Left forelimb (tissue), 1 donor: ENCODE results near the gene DNAJC5G.
"Not testable (repeated sequence)": the region's sequence is repeated elsewhere in the genome, so short reads cannot be mapped to it uniquely, and the experiment has no call there.

Source experiments
- DNase-seq: peaks from one replicate; pipeline ENCODE4 v3.0.0-alpha.2; 2018; ENCODE audit warnings: low spot score

The DNAJC5G gene

DNA sequence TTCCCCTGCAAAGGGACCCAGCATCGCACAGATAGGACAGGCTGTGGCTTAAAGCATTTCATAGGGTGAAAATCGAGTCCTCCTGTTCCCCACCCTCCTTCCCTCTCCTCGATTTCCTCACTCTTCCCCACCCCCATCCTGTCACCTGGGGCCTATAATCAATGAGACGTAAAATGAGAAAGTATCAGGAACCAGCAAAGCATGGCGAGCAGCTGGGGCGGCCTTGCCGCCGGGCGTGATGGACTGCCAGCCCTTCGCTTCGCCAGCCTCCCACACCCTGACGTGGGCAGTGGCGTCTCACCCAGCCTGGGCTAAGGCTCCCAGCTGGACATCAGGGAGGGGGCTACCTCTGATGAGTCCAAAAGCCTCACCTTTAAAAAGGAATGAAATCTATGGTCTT is 23.5 kb upstream of the DNAJC5G start:
- no peak for DNase-seq

DNA sequence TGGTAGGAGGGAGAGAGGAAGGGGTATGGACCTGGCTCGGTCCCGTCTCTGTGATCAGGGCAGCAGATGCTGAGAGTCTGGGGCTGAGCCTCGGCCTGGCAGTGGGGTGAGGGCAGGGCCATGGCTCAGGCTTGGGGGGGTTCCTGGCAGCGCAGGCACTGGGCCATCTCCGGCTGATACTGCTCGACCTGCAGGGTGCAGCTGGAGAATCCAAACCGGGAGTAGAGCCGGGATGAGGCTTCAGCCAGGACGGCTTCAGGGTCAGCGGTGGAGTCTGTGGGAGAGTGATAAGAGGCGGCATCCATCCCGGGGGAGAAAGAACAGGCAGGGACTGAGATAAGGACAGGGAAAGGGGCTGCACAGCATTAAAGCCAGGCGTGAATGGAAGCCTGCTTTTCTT is 20.0 kb upstream of the DNAJC5G start:
- DNase-seq = no peak

DNA sequence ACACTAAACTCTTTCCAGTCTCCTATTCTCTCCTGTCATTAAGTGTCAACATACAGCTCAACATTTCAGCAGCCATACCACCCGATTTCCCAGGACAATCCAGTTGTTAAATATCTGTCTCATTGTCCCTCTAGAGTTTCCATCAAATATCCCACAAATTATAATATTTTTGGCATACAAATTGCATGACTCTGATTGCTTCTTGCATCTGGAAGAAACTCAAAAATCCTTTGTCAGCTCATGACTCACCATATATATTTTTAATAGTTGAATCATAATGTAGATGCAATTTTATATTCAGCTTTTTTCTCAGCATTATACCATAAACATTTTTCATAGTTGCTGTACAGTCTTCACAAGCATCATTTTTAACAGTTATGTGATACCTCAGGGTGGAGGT is 19.6 kb upstream of the DNAJC5G start:
- DNase-seq = no peak

DNA sequence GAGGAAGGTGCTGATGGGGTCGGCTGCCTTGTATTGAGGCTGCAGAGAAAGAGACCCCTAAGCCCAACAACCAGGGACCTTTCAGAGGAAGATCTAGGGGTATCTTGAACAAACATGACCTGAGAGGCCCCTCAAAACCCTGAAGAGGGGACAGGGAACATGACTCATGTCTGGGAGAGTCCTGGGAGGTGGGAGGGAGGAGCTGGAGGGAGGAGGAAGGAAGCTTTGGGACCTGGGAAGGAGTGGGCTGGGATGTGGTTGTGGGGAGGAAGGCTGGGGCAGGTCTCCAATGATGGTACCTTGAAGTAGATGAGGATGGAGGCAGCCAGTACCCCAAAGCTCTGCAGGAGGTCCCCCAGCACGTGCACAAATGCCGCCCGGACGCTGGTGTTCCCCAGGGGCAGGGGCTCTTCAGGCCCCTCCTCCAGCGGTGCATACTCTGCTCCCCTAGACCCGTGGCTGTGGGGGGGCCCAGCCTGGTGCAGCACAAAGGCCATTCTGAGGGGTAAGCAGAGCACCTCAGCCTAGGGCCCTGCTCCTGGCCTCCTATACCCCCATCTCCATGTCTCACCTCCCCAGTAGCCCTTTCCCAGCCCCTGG is 18.3 kb upstream of the DNAJC5G start:
- no peak for DNase-seq

DNA sequence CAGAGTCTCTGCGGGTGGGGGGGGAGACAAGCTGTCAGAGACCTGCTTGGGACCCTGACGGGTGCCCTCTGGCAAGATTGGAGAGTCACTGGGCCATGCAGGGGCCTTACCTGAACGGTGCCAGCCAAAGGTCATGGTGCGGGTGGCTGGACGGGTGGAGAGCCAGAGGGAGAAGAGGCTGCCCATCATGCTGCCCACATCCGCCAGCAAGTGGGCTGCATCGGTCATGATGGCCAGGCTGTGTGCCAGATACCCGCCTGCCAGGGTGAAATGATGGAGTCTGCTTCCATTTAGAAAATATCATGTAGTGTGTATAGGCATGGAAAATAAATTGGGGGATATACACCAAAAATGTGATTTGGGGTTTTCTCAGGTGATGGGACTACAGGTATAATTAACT is 17.2 kb upstream of the DNAJC5G start:
- DNase-seq = no peak

DNA sequence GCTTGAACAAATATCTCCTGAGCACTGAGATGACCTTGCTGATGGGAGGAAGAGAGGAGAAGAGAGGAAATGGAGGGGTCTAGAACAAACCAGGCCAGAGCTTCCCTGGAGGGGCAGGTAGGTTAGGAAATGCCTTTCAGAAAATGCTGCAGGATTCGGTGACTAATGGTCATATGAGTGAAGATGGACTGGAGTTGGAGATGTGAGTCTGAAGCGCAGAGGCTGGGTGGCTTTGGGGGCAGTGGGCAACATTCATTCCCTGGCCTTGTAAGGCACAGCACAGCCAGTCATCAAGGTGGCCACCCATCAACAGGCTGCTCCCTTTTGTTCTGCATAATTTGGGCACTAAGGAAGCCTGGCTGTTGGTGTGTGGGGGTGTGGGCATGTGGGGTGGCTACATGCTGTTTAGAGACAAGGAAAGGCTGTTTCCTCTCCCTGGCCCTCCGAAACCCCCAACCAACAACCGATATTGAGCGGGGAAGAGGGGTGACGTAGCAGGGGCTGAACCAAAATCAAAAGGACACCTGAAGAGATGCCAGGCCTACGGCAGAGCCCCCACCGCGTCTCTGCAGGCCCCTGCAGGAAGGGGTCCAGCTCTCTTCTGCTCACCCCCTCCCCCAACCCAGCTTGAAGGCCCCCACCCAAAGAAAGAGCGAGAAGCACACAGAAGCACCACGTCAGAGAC is 13.8 kb upstream of the DNAJC5G start:
- DNase-seq = no peak

DNA sequence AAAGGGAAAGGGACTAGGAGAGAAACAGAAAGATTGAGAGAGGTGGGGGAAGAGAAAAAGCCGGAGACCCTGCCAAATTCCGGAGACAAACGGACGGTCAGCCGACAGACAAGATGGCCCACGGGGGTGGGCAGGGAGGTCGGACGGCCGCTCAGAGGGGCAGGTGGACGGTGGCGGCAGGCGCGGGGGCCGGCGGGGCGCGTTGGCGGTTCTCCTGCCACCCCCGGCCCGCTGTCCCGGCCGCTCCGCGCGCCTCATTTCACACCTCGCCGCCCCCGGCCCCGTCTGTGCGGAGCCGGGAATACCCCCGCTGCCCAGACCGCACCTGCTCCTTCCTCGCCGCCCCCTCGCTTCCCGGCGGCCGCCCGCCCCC is 13.3 kb upstream of the DNAJC5G start:
- no peak for DNase-seq

DNA sequence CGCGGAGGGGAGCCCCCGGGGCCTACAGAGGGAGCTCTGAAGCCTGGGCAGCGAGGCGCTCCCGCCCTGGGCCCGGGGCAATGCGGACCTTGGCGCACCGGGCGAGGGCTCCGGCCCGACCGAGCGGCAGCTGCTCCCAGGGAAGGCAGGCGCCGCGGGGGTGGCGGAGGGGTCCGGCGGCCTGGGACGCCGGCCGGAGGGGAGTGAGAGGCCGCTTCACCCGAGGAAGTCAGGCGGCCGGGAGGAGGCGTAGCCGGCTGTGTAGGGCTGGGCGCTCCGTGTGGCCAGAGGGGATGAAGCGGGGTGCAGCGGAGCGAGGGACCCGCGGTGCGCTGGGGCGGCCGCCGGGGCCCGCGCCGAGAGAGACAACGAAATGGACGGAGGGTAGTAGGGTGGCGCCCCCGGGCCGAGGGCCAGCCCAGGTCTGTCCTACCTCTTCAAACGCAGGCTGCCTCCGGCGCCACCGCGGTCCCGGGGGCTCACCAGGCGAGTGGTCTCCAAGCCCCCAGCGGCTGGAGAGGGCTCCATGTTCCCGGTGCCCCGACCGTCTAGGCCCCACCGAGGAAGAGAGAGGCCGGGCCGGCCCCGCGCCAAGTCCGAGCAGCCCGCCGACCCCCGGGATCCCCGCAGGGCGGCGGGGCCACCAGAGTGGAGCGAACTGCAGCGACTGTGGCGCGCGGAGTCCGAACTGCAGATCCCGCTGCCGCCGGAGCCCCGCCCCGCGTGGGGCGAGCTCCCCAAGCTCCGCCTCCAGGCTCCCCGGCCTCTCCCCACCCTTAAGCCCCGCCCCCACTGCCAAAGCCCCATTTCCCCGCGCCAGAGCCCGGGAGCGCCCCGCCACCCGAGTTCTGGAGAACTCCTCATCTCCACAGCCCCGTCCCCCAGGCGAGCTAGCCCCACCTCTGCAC is 12.6 kb upstream of the DNAJC5G start, which contains the start of gene SLC30A3:
TSS of gene SLC30A3 (minus strand) at position 669 of the 908 bp plus-strand sequence. CDS start at position 528, 141 bp downstream.
- no peak for DNase-seq

DNA sequence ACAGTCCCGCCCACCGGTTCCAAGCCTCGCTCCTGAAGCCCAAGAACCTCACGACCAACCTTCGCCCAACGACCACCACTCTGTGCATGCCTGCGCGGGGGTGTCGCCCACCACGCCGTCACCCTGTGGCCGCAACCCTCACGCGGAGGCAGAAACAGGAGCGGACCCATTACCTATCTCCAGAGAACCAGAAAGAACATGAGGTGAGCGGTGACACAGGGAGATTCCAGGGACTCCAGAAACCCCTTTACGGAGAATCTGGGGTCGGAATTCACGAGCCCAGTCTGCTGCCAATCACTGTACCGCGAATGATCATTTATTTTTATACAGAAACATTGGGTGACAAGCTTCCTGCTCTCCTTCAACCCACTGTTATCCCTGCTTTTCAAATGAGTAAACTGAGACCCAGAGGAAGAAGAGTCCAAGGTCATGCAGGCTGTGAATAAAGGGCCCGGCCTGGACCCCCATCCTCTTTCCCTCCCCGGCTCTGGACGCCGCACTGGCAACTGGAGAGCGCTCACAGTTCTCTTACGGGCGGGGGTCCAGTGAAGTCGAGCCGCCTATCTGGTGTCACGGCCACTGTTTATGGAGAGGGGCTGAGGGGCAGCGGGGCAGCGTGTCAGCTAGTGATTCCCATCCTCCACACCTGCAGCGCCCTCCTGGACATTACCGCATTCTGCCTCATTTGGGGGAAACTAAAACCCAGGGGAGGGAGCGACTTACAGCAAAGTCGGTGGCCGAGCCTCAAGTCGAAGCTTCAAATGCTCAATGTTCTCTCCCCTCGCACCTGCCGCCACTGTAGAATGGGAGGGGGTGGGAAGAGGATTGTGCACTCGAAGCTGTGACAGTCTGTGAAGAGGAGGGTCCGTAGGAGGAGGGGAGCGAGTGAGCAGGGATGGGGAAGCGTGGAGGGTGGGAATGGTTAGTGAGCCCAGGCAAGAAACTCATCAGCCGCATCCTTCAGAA is 11.7 kb upstream of the DNAJC5G start:
- no peak for DNase-seq

DNA sequence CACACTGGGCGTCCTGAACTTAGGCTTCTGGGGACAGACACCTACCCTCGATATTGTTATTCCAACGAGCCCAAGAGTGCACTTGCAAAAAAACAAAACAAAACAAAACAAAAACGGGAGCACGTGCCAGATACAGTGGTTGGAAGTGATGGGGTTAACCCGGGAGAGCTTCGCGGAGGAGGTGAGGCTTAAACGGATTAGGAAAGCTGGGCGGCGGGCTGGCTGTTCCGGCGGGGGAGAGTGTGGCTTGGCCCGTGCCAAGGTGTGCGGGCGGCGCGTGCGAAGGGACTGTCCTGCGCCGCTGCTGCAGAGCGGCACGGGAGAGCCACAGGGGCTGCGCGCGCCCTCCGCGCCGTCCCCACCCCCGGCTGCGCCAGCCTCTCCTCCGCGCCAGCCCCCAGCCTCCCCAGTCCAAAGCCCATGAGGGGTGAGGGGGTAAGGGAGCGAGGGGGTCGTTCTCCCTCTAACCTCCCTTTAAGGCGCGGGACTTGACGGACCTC is 10.9 kb upstream of the DNAJC5G start:
- DNase-seq = no peak

DNA sequence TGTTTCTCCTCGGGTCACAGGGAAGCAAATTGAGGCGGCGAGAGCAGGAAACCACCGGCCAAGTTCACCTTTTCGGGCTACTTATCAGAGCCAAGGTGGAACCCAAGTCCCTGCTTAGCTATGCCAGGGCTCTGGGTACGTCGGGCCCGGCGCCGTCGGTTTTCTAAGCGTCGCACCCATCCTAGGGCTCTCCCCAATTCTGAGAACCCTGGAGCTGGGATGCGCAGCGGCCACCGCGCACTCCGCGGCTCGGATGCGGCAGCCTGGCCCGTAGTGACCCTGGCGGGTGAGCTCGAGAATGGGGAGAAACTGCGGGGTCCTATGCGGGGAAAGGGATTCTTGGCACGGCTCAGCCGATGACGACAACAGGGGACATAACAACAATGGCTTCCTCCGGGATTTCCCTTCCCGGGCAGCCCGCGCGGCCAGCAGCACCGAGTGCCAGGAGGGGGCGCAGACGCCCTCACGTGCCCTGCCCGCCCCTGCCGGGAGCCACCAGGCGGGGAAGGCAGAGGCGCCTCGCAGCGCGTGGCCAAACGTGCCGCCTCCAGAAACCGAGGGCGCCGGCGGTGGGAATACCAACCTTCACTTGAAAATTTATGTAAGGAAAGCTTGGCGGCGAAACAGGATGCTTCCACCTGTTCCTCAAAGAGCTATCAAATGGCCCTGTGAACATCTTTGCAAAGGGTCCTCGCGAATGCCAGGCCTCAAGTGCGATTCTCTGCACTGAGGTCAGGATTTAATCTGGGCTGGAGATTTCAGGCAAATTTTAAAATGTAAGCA is 10.3 kb upstream of the DNAJC5G start:
- DNase-seq = no peak

DNA sequence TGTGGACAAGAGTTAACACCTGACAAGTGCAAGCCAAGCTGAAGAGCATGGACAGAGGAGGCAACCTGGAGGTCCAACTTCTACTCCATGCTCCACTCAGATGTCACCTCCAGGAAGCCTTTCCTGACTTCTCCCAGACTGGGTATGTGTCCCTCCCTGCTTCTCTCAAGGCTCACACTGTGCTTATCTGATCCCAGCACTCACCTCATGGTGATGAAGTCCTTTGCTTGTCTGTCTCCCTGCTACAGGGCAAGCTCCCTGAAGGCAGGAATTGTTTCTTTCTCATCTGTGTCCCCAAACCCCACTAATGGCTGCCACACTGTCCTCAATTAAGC is 9.7 kb upstream of the DNAJC5G start:
- no peak for DNase-seq

DNA sequence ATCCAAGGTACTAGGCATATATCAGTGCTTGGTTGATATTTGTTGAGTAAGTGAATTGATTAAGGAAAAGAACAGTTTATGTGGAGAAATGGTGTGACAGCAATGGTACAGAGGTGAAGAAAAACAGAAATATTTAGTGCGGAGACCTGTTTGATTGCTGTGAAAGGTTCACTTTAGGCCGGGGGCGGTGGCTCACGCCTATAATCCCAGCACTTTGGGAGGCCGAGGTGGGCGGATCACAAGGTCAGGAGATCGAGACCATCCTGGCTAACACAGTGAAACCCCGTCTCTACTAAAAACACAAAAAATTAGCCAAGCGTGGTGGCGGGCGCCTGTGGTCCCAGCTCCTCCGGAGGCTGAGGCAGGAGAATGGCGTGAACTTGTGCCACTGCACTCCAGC is 6.9 kb upstream of the DNAJC5G start:
- DNase-seq = not testable (repeated sequence)

DNA sequence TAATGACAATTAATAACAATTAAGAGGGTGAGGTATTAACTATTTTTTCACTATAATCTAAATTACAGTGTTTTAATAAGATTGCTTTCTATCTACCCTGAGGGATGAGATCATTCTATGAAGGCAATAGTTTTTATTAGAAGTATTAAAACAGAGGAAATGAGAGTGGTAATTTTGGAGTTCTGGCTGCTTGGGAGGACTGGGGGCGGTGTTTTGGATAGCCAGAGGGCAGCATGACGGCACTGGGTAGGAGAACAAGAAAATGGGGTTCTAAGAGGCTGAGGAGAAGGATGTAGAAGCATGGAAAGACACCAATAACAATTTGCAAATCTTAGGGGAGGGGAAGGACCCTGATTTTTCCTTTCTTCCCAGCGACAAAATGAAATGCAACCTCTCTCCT is 5.1 kb upstream of the DNAJC5G start:
- DNase-seq = no peak

DNA sequence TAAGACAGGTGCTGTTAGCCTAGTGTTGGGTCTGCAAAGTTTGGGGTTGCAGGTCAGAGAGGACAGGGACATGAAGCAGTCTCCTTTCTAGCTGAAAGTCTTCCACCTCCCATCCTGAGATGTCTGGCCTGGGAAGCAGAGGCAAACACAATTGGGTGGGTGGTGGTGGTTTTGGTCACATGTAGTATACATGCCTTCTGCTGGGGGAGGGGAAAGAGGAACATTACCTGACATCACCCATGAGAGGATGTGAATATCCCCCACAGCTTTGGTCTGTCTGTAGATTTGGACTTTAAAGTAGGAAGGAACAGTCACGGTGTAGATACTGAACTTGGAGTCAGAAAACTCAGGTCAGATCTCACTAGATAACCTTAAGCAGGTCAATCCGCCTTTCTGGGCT is 4.6 kb upstream of the DNAJC5G start:
- no peak for DNase-seq

DNA sequence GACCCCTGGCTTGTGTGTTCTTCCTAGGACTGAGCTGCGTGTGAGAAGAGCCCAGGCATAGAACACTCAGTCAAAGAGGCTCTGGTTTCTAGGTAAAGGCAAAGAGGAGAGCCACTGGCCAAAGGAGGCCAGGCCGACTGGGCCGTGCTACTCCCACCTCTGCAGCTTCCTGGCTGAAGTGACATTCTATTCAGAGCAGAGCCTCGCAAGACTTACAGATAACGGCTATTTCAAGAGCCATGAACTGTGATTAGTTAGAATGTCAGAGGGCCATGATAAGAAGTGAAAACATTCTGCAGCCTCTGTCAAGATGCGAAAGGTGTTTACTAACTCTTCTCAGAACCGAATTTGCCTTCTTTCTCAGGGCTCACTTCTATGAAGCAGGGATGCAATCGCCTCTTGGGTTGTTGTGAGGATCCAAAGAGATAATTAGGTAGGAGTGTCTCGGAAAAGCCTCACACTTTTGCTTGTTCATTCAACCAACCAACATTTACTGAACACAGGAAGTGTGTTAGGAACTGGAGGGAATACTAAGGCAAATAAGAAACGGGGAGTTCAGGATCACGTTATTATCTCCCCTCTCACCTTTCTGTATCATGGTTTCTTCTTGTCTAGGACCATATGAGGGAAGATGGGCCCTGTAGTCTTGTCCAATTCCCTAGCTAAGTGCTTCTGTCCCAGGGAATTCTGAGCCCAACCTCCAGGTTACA is 3.4 kb upstream of the DNAJC5G start:
- no peak for DNase-seq

DNA sequence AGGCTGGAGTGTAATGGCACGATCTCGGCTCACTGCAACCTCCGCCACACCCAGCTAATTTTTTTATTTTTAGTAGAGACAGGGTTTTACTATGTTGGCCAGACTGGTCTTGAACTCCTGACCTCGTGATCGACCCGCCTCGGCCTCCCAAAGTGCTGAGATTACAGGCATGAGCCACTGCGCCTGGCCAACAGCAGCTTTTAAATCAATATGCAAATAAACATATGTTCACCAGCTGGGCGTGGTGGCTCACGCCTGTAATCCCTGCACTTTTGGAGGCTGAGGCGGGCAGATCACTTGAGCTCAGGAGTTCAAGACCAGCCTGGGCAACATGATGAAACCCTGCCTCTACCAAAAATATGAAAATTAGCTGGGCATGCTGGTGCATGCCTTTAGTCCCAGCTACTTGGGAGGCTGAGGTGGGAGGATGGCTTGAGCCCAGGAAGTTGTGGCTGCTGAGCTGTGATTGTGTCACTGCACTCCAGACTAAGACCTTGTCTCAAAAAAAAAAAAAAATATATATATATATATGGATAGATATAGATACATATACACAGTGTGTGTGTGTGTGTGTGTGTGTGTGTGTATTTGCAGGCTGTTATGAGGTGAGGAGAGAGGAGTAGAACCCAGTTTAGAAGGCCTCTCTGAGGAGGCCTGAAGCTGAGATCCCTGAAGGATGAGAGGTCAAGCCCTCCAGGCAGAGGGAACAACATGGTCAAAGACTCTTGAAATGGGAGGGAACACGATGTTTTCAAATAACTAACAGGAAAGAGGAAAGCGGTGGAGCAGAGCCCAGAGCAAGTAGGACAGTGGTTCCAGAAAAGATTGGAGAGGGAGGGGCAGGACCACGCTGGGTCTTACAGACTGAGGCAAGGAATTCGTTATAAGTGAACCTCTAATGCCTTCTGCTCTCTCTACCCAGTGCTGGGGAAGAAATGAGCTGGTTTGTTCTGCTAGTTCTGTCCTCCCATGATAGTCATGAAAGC is 2.4 kb upstream of the DNAJC5G start:
- DNase-seq = not testable (repeated sequence)

DNA sequence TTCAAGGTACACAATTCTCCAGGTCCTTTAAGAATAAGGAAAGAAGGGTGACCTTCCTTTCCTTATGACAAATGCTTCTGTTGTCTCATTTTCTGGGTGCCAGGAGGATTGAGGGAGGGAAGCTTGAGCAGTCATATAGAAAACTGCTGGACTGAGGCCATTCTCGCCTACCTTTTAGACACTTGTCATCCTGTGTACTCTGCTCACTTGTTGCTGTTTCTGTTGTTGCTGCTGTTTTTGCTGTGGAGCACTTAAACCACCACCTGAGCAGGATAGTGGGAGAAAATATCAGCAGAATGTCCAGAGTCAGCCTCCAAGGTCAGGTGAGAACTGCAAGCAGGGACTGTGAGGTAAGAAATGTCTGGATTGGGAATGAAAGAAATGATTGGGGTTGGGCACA is 2.8 kb downstream of the DNAJC5G start:
- DNase-seq = no peak

DNA sequence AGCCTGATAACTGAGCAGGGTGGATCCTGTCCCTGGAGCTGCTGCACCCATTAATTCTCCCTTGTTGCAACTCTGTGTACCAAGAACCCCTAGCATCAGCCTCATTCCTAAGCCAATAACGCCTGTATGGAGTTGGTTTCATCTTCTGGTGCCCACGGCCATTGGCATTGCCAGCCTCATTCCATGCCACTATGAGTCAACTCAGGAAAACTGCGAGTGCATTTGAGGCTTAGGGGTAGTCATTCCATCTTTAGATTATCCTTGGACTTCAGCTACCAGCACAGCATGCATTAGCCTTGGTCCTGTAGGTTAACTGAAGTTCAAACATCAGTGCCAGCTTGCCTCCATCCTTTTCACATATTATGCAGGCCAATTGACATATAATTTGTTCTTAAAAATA is 5.6 kb downstream of the DNAJC5G start:
- DNase-seq = no peak
